IPS-11a (cell line): ENCODE data around the gene SOX30.

Source experiments
- H3K4me3 ChIP-seq: one replicate; pipeline ENCODE4 v1.5.1; 2013; ENCODE audit warnings: low read depth, low read length, control low read depth

The SOX30 gene

GRCh38 chr5:157578079-157578780, 74.0 kb downstream of the SOX30 start:
- H3K4me3 ChIP-seq, result no peak overlapping the region

GRCh38 chr5:157576678-157577077, 75.6 kb downstream of the SOX30 start:
- H3K4me3 ChIP-seq, result no peak overlapping the region
